Measurements from ENCODE around the gene HDHD3. TPM values are rescaled to one million over a fixed set of nuclear protein-coding genes. Genes with fewer than 3 reads are reported as not detected.
"Not testable (repeated sequence)": the region's sequence is repeated elsewhere in the genome, so short reads cannot be mapped to it uniquely, and the experiment has no call there.

The HDHD3 gene
- polyA plus RNA-seq, 6 donors from 2014 or later, result 36.3 to 51.3 (median 42.8) TPM

DNA sequence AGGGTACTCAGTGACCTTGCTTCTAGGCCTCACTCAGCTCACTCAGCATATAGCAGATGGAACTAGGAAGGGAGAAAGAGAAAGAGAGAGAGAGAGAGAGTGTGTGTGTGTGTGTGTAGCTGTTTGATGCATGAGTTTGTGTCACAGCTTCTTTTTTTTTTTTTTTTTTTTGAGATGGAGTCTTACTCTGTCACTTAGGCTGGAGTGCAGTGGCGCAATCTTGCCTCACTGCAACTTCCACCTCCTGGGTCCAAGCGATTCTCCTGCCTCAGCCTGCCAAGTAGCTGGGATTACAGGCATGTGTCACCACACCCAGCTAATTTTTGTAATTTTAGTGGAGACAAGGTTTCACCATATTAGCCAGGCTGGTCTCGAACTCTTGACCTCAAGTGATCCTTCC lies 11.1 kb downstream of the HDHD3 start:
- not testable (repeated sequence) for DNase-seq; H3K36me3 Mint-ChIP-seq; H3K4me1 Mint-ChIP-seq; H3K9me3 Mint-ChIP-seq; H3K27me3 Mint-ChIP-seq; H3K4me3 Mint-ChIP-seq; ATAC-seq (ENCODE audit: low read depth in 2 of 2)
- peak overlapping the region in 1 of 6 donors; percentile 79 for H3K27ac Mint-ChIP-seq

DNA sequence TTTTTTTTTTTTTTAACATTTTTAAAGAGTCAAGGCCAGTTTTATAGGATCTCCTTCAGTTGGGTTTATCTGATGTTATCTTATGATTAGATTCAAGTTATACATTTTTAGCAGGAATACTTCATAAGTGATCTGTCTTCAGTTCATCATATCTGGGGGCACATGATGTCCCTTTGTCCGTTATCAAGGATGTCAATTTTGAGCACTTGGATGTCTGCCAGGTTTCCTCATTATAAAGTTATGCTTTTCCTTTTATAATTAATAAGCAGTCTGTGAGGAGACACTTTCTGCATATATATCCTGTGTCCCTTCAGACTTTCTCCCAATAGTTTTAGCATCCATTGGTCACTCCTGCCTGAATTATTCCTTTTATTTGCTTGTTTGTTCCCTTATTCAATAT lies 11.8 kb downstream of the HDHD3 start:
- no peak for DNase-seq
- Mint-ChIP-seq H3K27me3 (no peaks in the 10 kb centered on the region), H3K36me3 (no peaks in the 10 kb centered on the region), H3K27ac (no peak overlapping the region), H3K4me3 (no peak overlapping the region), H3K4me1 (no peaks in the 10 kb centered on the region), H3K9me3 (no peaks in the 10 kb centered on the region)
- ATAC-seq (ENCODE audit: low read depth in 2 of 2), result no peak

DNA sequence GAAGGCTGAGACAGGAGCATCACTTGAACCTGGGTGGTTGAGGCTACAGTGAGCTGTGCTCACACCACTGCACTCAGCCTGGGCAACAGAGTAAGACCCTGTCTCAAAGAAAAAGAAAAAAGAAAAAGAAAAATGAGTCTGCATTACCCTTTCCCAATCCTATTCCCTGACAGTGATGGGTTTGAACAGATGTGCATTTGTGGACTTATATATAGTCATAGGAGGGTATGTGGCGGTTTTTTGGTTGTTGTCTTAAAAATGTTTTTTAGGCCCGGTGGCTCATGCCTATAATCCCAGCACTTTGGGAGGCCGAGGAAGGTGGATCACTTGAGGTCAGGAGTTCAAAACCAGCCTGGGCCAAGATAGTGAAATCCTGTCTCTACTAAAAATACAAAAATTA lies 13.4 kb downstream of the HDHD3 start:
- Mint-ChIP-seq H3K4me3 (no peak overlapping the region), H3K9me3 (no peaks in the 10 kb centered on the region), H3K36me3 (no peaks in the 10 kb centered on the region), H3K4me1 (no peaks in the 10 kb centered on the region), H3K27ac (no peak overlapping the region), H3K27me3 (no peaks in the 10 kb centered on the region)
- DNase-seq, result no peak
- no peak for ATAC-seq (ENCODE audit: low read depth in 2 of 2)

DNA sequence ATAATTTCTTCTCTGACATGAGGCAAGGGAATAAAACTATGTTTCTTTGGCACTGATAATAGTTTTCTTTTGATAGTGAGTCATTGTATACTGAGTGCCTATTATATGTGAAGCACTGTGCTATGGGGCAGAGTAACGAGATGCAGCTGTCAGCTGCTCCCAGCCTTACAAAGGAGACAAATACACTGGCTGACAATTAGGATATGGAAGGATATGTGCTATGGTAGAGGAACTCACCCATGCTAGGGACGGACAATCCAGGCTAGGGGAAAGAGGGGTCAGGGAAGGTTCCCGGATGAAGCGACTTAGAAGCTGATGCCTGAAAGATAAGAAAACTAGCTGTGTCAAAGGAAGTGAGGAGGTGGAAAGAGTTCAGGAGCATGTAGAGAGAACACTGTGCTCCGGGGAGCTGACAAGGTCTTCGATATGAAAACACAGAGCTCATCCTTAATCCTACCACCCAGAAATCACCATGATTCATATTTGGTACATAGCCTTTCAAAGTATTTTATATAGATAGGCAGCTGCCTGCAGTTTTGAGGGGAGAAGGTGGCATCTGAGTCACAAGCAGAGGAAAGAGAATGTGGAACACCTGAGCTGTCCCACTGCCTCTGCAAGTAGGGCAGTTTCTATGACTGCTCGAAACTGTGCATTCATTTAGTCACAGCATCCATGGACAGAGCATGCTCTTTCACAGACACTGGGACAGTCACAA lies 15.3 kb downstream of the HDHD3 start:
- no peaks in the 10 kb centered on the region for H3K27me3 Mint-ChIP-seq
- no peaks in the 10 kb centered on the region for H3K4me1 Mint-ChIP-seq
- peak overlapping the region in 2 of 6 donors; percentile 62 to 80 for H3K27ac Mint-ChIP-seq
- no peak overlapping the region for H3K4me3 Mint-ChIP-seq
- DNase-seq, result no peak
- no peak for ATAC-seq (ENCODE audit: low read depth in 2 of 2)
- H3K9me3 Mint-ChIP-seq, result no peaks in the 10 kb centered on the region
- no peaks in the 10 kb centered on the region for H3K36me3 Mint-ChIP-seq

DNA sequence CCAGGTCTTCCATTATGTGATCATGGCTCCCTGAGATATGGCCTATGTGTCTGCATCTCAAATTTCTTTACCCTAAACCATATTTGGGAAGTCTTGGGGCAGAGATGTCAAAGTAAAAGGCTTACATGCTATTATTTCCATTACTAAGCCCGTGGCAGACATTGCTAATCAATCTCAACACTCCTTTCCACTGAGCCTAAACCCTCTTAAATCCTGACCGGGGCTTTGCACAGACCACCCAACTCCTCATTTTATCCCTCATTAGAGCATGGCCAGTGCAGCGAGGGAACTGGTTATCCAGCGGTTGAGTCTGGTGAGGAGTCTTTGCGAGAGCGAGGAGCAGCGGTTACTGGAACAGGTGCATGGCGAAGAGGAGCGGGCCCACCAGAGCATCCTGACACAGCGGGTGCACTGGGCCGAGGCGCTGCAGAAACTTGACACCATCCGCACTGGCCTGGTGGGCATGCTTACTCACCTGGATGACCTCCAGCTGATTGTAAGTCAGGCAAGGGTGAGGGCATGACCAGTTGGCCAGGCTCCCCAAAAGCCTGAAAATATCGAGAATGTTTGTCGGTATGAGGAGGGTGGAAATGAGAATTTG lies 16.4 kb downstream of the HDHD3 start:
- H3K27me3 Mint-ChIP-seq, result no peaks in the 10 kb centered on the region
- DNase-seq (no peak), ATAC-seq (ENCODE audit: low read depth in 2 of 2) (no peak)
- H3K27ac Mint-ChIP-seq, result peak overlapping the region in 1 of 6 donors; percentile 78
- no peaks in the 10 kb centered on the region for H3K9me3 Mint-ChIP-seq
- H3K4me1 Mint-ChIP-seq, result no peaks in the 10 kb centered on the region
- H3K36me3 Mint-ChIP-seq, result no peaks in the 10 kb centered on the region
- H3K4me3 Mint-ChIP-seq, result no peak overlapping the region

DNA sequence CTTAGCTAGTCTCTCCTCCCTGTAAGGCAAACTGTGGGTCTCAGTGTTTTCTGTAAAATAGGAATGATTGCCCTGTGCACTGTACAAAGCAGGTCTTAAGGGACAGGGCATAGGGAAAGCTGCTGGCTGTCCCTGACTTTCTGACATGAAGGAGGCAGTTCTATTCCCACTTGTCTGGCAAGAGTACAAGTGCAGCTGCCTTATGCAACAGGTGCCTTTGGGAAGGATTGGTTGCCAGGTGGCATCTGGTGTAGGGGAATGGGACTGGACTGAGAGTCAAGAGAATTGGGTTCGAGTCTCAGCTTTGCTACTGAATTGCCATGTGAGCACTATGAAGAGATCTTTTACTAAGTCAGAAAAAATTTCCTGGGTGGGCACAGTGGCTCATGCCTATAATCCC lies 17.4 kb downstream of the HDHD3 start:
- DNase-seq (no peak), ATAC-seq (ENCODE audit: low read depth in 2 of 2) (no peak)
- Mint-ChIP-seq H3K27ac (no peak overlapping the region), H3K36me3 (no peaks in the 10 kb centered on the region), H3K4me1 (no peaks in the 10 kb centered on the region), H3K4me3 (no peak overlapping the region), H3K27me3 (no peaks in the 10 kb centered on the region), H3K9me3 (no peaks in the 10 kb centered on the region)

DNA sequence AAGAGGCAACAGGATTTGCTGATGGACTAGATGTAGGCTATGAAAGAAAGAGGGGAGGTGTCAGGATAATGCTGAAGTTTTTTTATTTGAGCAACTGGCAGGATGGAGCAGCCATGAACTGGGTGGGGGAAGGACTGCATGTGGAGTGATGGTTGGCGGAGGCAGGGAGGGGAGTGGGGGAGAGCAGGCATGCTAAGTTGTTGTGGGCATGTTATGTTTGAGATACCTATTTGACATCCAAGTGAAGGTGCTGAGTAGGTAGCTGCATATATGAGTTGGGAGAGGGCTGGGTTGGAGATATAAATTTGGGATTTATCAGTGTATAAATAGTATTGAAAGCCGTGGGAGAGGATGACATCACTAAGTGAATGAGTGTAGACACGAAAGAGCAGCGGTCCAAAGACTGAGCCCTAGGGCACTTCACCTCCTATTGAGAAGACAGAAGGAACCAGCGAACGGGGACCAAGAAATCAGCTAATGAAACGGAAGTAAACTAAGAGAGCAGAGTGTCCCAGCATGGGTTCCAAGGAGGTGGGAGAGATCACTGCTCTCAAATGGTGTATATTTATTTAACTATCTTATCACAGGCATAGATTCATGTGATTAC lies 20.0 kb downstream of the HDHD3 start:
- H3K36me3 Mint-ChIP-seq, result no peaks in the 10 kb centered on the region
- ATAC-seq (ENCODE audit: low read depth in 2 of 2) (no peak), DNase-seq (no peak)
- no peak overlapping the region for H3K27ac Mint-ChIP-seq
- H3K9me3 Mint-ChIP-seq, result no peaks in the 10 kb centered on the region
- H3K4me1 Mint-ChIP-seq, result peaks cover 0 to 7% (median 0%) of the 10 kb centered on the region in 3 donors
- peaks cover 0 to 13% (median 11%) of the 10 kb centered on the region in 3 donors for H3K27me3 Mint-ChIP-seq
- no peak overlapping the region for H3K4me3 Mint-ChIP-seq

DNA sequence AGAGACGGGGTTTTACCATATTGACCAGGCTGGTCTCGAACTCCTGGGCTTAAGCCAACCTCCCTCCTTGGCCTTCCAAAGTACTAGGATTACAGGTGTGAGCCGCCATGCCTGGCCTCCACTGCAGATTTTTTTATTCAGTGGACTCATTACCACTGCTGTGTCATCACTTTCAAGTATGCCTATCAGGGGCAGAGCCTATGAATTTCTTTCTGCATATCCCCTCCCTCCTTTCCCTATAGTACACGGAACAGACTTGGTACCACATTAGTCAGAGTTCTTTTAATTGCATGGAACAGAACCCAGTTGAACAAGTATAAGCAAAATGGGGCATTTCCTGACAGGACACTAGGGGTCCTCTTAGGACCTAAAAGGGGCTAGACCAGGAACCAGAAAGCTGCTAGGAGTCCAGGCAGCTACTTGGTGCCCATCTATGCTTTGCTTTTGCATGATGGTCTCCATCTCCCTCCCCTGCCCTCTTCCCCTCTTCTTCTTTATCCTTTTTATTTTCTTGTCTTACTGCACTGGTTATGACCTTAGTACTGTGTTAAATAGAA lies 21.7 kb downstream of the HDHD3 start:
- peaks cover 14 to 20% (median 15%) of the 10 kb centered on the region in 3 donors for H3K4me1 Mint-ChIP-seq
- H3K36me3 Mint-ChIP-seq, result no peaks in the 10 kb centered on the region
- H3K9me3 Mint-ChIP-seq, result no peaks in the 10 kb centered on the region
- ATAC-seq (ENCODE audit: low read depth in 2 of 2) (no peak), DNase-seq (no peak)
- no peak overlapping the region for H3K27ac Mint-ChIP-seq
- H3K4me3 Mint-ChIP-seq, result no peak overlapping the region
- peaks cover 0 to 22% (median 17%) of the 10 kb centered on the region in 3 donors for H3K27me3 Mint-ChIP-seq

DNA sequence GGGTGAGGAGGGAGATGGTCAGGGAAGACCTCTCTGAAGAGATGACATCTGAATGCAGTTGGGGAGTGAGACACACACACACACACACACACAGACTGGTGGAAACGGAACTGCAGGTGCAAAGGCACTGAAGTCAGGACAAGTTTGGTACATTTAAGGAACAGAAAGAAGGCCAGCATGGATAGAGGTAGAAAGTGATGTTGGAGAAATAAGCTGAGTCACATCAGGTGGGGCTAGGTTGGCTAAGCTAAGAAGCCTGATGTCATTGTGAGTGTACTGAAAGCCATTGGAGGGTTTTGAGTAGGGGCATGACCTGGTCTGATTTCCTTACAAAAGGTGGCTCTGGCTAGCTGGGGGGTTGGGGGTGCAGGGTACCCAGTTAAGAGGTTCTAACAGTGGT lies 24.4 kb downstream of the HDHD3 start:
- no peak for ATAC-seq (ENCODE audit: low read depth in 2 of 2)
- Mint-ChIP-seq H3K9me3 (no peaks in the 10 kb centered on the region), H3K4me1 (peaks cover 18 to 24% (median 19%) of the 10 kb centered on the region in 3 donors), H3K27ac (peak overlapping the region in 2 of 6 donors; percentile 22 to 71), H3K36me3 (no peaks in the 10 kb centered on the region), H3K4me3 (peak overlapping the region in 1 of 8 donors; percentile 31), H3K27me3 (peaks cover 0 to 24% (median 18%) of the 10 kb centered on the region in 3 donors)
- DNase-seq, result no peak

DNA sequence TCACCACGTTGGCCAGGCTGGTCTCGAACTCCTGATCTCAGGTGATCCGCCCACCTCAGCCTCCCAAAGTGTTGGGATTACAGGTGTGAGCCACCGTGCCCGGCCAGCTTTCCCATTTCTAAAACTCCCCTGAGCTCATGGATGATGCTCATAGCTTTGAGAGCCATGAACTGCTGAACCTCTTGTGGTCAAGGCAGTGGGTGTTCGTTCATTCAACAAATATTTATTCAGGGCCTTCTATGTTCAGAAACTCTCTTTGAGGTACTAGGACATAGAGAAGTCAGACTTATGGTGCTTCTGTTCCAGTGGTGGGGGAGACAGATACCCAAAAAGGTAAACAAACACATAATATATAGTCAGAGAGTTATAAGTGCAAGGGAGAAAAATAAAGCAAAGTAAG lies 24.8 kb downstream of the HDHD3 start:
- H3K4me1 Mint-ChIP-seq, result peaks cover 18 to 24% (median 19%) of the 10 kb centered on the region in 3 donors
- H3K27ac Mint-ChIP-seq, result peak overlapping the region in 2 of 6 donors; percentile 22 to 71
- DNase-seq (no peak), ATAC-seq (ENCODE audit: low read depth in 2 of 2) (no peak)
- peak overlapping the region in 2 of 8 donors; percentile 22 to 31 for H3K4me3 Mint-ChIP-seq
- H3K27me3 Mint-ChIP-seq, result peaks cover 0 to 29% (median 18%) of the 10 kb centered on the region in 3 donors
- no peaks in the 10 kb centered on the region for H3K36me3 Mint-ChIP-seq
- no peaks in the 10 kb centered on the region for H3K9me3 Mint-ChIP-seq

DNA sequence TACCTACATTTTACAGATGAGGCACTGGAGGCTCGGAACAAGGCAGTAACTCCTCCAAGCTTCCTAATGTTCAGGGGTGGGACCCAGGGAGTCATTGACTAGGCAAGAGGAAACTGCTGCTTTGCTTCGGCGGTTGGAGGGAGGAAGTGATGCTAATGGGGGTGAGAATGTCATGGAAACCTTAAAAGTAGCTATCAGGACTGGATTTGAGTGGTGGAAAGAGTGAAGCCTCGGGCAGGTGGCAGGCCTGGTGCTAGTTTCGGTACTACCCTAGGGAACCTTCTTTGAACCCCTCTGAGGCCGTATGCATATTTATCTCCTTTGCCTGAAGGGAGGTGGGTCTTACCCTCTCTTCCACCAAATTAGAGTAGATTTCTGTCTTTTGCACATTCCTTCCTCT lies 25.8 kb downstream of the HDHD3 start:
- Mint-ChIP-seq H3K4me1 (peaks cover 18 to 24% (median 19%) of the 10 kb centered on the region in 3 donors), H3K36me3 (no peaks in the 10 kb centered on the region), H3K27ac (peak overlapping the region in 1 of 6 donors; percentile 69), H3K9me3 (no peaks in the 10 kb centered on the region), H3K4me3 (peak overlapping the region; percentile 68 to 93 (median 86)), H3K27me3 (peaks cover 0 to 31% (median 18%) of the 10 kb centered on the region in 3 donors)
- ATAC-seq (ENCODE audit: low read depth in 2 of 2), result peak; percentile 53 to 54
- DNase-seq, result peak; percentile 50

DNA sequence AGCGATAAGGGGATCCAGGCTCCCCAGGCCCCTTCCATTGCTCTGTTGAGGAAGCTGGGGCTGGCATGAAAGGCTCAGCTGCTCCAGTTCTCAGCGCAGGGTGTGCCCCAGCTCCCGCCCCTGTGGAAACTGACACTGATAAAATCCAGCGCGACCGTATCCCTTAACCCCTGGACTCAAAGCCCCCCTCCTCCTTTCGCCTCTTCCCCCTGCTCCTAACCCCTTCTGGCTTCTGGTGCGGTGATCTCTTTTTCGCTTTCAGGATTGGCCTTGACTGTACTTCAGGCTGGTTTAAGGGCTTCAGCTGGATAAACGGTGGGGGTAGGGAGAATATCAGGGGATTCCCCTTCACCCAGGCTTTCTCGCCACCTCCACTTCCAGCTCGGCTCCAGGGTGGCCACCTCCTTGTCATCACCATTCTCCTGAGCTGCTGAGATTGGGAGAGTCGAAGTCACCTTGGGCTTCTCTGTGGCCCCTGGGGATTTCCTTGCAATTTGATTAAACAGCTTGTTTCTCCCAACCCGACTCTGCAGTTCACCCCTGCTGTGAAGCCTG lies 26.6 kb downstream of the HDHD3 start:
- H3K27ac Mint-ChIP-seq, result peak overlapping the region in 3 of 6 donors; percentile 62 to 86 (median 82)
- H3K36me3 Mint-ChIP-seq, result no peaks in the 10 kb centered on the region
- H3K9me3 Mint-ChIP-seq, result no peaks in the 10 kb centered on the region
- H3K4me3 Mint-ChIP-seq, result peak overlapping the region; percentile 68 to 93 (median 86)
- DNase-seq, result no peak
- peaks cover 0 to 31% (median 18%) of the 10 kb centered on the region in 3 donors for H3K27me3 Mint-ChIP-seq
- peak; percentile 15 to 20 for ATAC-seq (ENCODE audit: low read depth in 2 of 2)
- H3K4me1 Mint-ChIP-seq, result peaks cover 18 to 24% (median 19%) of the 10 kb centered on the region in 3 donors

DNA sequence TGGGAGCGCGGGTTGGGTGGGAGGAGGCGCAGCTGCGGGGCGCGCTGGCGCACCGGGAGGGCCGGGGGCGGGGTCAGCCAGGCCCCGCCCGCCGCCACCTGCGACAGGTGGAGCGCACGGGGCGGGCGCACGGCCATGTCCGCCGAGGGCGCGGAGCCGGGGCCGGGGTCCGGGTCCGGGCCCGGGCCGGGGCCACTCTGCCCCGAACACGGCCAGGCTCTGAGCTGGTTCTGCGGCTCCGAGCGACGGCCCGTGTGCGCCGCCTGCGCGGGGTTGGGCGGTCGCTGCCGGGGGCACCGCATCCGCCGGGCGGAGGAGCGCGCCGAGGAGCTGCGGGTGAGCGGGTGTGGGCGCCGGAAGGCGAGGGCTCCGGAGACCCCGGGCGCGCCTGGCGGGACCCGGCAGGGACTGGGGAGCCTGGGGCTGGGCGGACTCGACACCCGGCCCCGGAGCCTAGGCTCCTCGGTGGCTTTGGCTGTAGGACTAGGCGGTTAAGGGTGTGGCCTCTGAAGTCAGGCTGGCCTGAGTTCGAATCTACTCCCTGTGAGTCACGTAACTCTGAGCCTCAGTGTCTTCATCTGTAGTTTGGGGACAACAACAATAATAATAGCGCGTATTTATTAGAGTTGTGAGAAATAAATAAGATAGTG lies 27.2 kb downstream of the HDHD3 start, which contains the start of gene BSPRY:
TSS of gene BSPRY (plus strand) at position 97 of the 650 bp plus-strand sequence. CDS start at position 136, 39 bp downstream.
- peak; percentile 64 to 71 for ATAC-seq (ENCODE audit: low read depth in 2 of 2)
- H3K4me1 Mint-ChIP-seq, result peaks cover 18 to 24% (median 19%) of the 10 kb centered on the region in 3 donors
- peak within 1 kb of the TSS; percentile 80 to 93 (median 87) for H3K4me3 Mint-ChIP-seq
- no peaks in the 10 kb centered on the region for H3K36me3 Mint-ChIP-seq
- peak within 1 kb of the TSS in 3 of 6 donors; percentile 62 to 86 (median 82) for H3K27ac Mint-ChIP-seq
- peak; percentile 33 for DNase-seq
- peaks cover 0 to 31% (median 18%) of the 10 kb centered on the region in 3 donors for H3K27me3 Mint-ChIP-seq
- no peaks in the 10 kb centered on the region for H3K9me3 Mint-ChIP-seq

All from naive B cell (primary cell).